Peyer's patch (tissue), 4 donors: ENCODE data around the gene TMEM266. TPM values are rescaled to one million over a fixed set of nuclear protein-coding genes. Genes with fewer than 3 reads are reported as not detected.

Experiments
- DNase-seq, 3 donors: peaks; one replicate each; pipeline ENCODE4 v3.0.0-alpha.2; 2017 to 2019
- H3K27ac ChIP-seq, 4 donors: fragments of 200-600 bp; sonication (generic); one replicate each; pipeline ENCODE4 v1.5.1; 2016 to 2019
- H3K27me3 ChIP-seq, 2 donors: fragments of 200-600 bp; sonication (generic); one replicate each; pipeline ENCODE4 v1.5.1; 2019
- H3K36me3 ChIP-seq, 3 donors: fragments of 200-600 bp; sonication (generic); one replicate each; pipeline ENCODE4 v1.5.1; 2016 to 2019
- H3K4me1 ChIP-seq, 4 donors: fragments of 200-600 bp; sonication (generic); one replicate each; pipeline ENCODE4 v1.5.1; 2016 to 2019
- H3K4me3 ChIP-seq, 4 donors: fragments of 200-600 bp; sonication (generic); 1 replicate in 3 of 4; 2 replicates in 1 of 4; pipeline ENCODE4 v1.5.1; 2016 to 2019; ENCODE audit warnings: mild to moderate bottlenecking in 1 of 4
- H3K9me3 ChIP-seq, 4 donors: fragments of 200-600 bp; sonication (generic); one replicate each; pipeline ENCODE4 v1.5.1; 2016 to 2019; ENCODE audit warnings: mild to moderate bottlenecking in 1 of 4
- CTCF ChIP-seq, 6 experiments: fragments of 450-650 bp in 4 of 6; fragments of 200-600 bp in 2 of 6; sonication (generic) in 1 of 6; IDR thresholded peaks; one replicate each; pipeline ENCODE4 v1.5.1; 2017 to 2019; ENCODE audit warnings: antibody characterized with exemption in 6 of 6, mild to moderate bottlenecking in 3 of 6, moderate library complexity in 1 of 6
- POLR2A ChIP-seq, 2 donors: fragments of 450-650 bp; IDR thresholded peaks; one replicate each; pipeline ENCODE4 v1.5.1; 2017; ENCODE audit warnings: antibody characterized with exemption in 2 of 2, mild to moderate bottlenecking in 2 of 2, moderate library complexity in 2 of 2
- total RNA-seq, 4 donors: library from RNA; depleted of rRNA; stranded (reverse); fragments of >200 nt; gene quantifications; one replicate each; pipeline ENCODE4 v1.1.0, GENCODE V29; 2016

TMEM266 gene
- total RNA-seq, 4 donors from 2014 or later, result not detected

- Histone ChIP-seq H3K27ac (no peak overlapping the region), H3K27me3 (no peaks in the 10 kb centered on the region), H3K4me1 (peaks cover 0 to 9% (median 3%) of the 10 kb centered on the region in 4 donors), H3K36me3 (no peaks in the 10 kb centered on the region), H3K4me3 (no peak overlapping the region), H3K9me3 (no peaks in the 10 kb centered on the region)
- no peak for DNase-seq
- no peak for TF ChIP-seq CTCF (IDR thresholded peaks at IDR 0.05)
- TF ChIP-seq POLR2A (IDR thresholded peaks at IDR 0.05), result no peak
Observed at GRCh38 chr15:76056931-76057330, 2.9 kb upstream of the TMEM266 start.

GRCh38 chr15:76057332-76058000, 2.3 kb upstream of the TMEM266 start:
- H3K27ac ChIP-seq, result no peak overlapping the region

GRCh38 chr15:76058714-76059319, 968 bp upstream of the TMEM266 start:
- Histone ChIP-seq H3K9me3 (no peaks in the 10 kb centered on the region), H3K27me3 (no peaks in the 10 kb centered on the region), H3K4me1 (peaks cover 0 to 9% (median 3%) of the 10 kb centered on the region in 4 donors), H3K36me3 (no peaks in the 10 kb centered on the region), H3K4me3 (peak overlapping the region; percentile 39 to 71 (median 62)), H3K27ac (no peak overlapping the region)
- no peak for TF ChIP-seq POLR2A (IDR thresholded peaks at IDR 0.05)
- TF ChIP-seq CTCF (IDR thresholded peaks at IDR 0.05), result peak in 1 of 6 experiments; percentile 2
- DNase-seq, result no peak

More at GRCh38 chr15:76057332-76058000, 2.3 kb upstream of the TMEM266 start:
- TF ChIP-seq POLR2A (IDR thresholded peaks at IDR 0.05), result no peak
- peak; percentile 41 to 67 (median 62) for TF ChIP-seq CTCF (IDR thresholded peaks at IDR 0.05)
- peak in 2 of 3 donors; percentile 26 to 55 for DNase-seq
- Histone ChIP-seq H3K4me1 (peaks cover 0 to 9% (median 3%) of the 10 kb centered on the region in 4 donors), H3K9me3 (no peaks in the 10 kb centered on the region), H3K4me3 (no peak overlapping the region), H3K36me3 (no peaks in the 10 kb centered on the region), H3K27me3 (no peaks in the 10 kb centered on the region)

- H3K9me3 ChIP-seq, result no peaks in the 10 kb centered on the region
- no peaks in the 10 kb centered on the region for H3K36me3 ChIP-seq
- H3K27me3 ChIP-seq, result no peaks in the 10 kb centered on the region
- no peak for DNase-seq
- TF ChIP-seq POLR2A (IDR thresholded peaks at IDR 0.05) (no peak), CTCF (IDR thresholded peaks at IDR 0.05) (no peak)
- H3K4me3 ChIP-seq, result peak overlapping the region; percentile 27 to 71 (median 62)
- H3K27ac ChIP-seq, result no peak overlapping the region
- peaks cover 0 to 9% (median 3%) of the 10 kb centered on the region in 4 donors for H3K4me1 ChIP-seq
Observed at GRCh38 chr15:76060118-76060989, 569 bp downstream of the TMEM266 start.

GRCh38 chr15:76061700-76062099, 1.9 kb downstream of the TMEM266 start:
- Histone ChIP-seq H3K27ac (no peak overlapping the region), H3K9me3 (no peaks in the 10 kb centered on the region), H3K27me3 (no peaks in the 10 kb centered on the region), H3K4me3 (no peak overlapping the region), H3K4me1 (peaks cover 0 to 9% (median 3%) of the 10 kb centered on the region in 4 donors), H3K36me3 (no peaks in the 10 kb centered on the region)
- TF ChIP-seq CTCF (IDR thresholded peaks at IDR 0.05) (no peak), POLR2A (IDR thresholded peaks at IDR 0.05) (no peak)
- no peak for DNase-seq
